CD14-positive monocyte (primary cell): ENCODE results near the gene CMTM2. TPM values are rescaled to one million over a fixed set of nuclear protein-coding genes. Genes with fewer than 3 reads are reported as not detected.

ENCODE experiments used
- DNase-seq, 3 donors: peaks; one replicate each; pipeline ENCODE4 v3.0.0-alpha.2; 2011 to 2022
- H2AFZ ChIP-seq: 2 replicates; pipeline ENCODE4 v1.6.0; 2012; ENCODE audit warnings: mild to moderate bottlenecking, low read depth, low read length, inconsistent platforms; ENCODE audit not compliant: insufficient read depth, poor library complexity, severe bottlenecking
- H3K27ac ChIP-seq, 2 donors: 1 replicate in 1 of 2; 2 replicates in 1 of 2; pipeline ENCODE4 v1.5.1; 2012 to 2013; ENCODE audit warnings: low read length in 2 of 2, control low read depth in 1 of 2, inconsistent platforms in 1 of 2, low read depth in 1 of 2, mild to moderate bottlenecking in 1 of 2
- H3K27me3 ChIP-seq, 2 donors: one replicate each; pipeline versions ENCODE4 v1.6.0 to v1.6.1; 2011 to 2013; ENCODE audit warnings: low read length in 2 of 2; ENCODE audit not compliant: control insufficient read depth in 2 of 2, insufficient read depth in 2 of 2
- H3K36me3 ChIP-seq, 2 donors: replicated peaks in 1 of 2; 1 replicate in 1 of 2; 2 replicates in 1 of 2; pipeline versions ENCODE4 v1.5.1 to v1.6.1; 2012 to 2013; ENCODE audit warnings: low read length in 2 of 2, control low read depth in 1 of 2, inconsistent platforms in 1 of 2, mild to moderate bottlenecking in 1 of 2; ENCODE audit not compliant: insufficient read depth in 2 of 2, control insufficient read depth in 1 of 2
- H3K4me1 ChIP-seq, 2 donors: 1 replicate in 1 of 2; 2 replicates in 1 of 2; pipeline versions ENCODE4 v1.5.1 to v1.6.1; 2012 to 2013; ENCODE audit warnings: low read length in 2 of 2, control low read depth in 1 of 2, inconsistent platforms in 1 of 2, mild to moderate bottlenecking in 1 of 2, moderate library complexity in 1 of 2; ENCODE audit not compliant: insufficient read depth in 2 of 2, control insufficient read depth in 1 of 2
- H3K4me2 ChIP-seq: replicated peaks from 2 replicates; pipeline ENCODE3; 2012; ENCODE audit warnings: low read length, moderate library complexity, mild to moderate bottlenecking; ENCODE audit not compliant: poor library complexity, severe bottlenecking; ENCODE audit errors: extremely low read depth
- H3K4me3 ChIP-seq, 3 experiments: fragments of 200-600 bp in 1 of 3; sonication (generic) in 1 of 3; replicated peaks in 1 of 3; 1 replicate in 2 of 3; 2 replicates in 1 of 3; pipeline ENCODE4 v1.5.1; 2011 to 2013; ENCODE audit warnings: low read length in 3 of 3, mild to moderate bottlenecking in 3 of 3, control low read depth in 2 of 3, low read depth in 2 of 3, inconsistent platforms in 1 of 3, moderate library complexity in 1 of 3
- H3K79me2 ChIP-seq: 2 replicates; pipeline ENCODE4 v1.6.0; 2012; ENCODE audit warnings: mild to moderate bottlenecking, control low read depth, inconsistent platforms, low read length, moderate library complexity; ENCODE audit not compliant: insufficient read depth
- H3K9ac ChIP-seq: 2 replicates; pipeline ENCODE4 v1.6.0; 2017; ENCODE audit warnings: low read length, mild to moderate bottlenecking; ENCODE audit not compliant: insufficient read depth, poor library complexity, severe bottlenecking
- H3K9me3 ChIP-seq, 2 donors: replicated peaks in 1 of 2; 1 replicate in 1 of 2; 2 replicates in 1 of 2; pipeline versions ENCODE4 v1.5.1 to v1.6.1; 2012 to 2013; ENCODE audit warnings: low read length in 2 of 2, control low read depth in 1 of 2; ENCODE audit not compliant: control insufficient read depth in 1 of 2, insufficient read depth in 1 of 2
- H4K20me1 ChIP-seq: 2 replicates; pipeline ENCODE4 v1.6.0; 2012; ENCODE audit warnings: mild to moderate bottlenecking, low read length, control low read depth, moderate library complexity; ENCODE audit not compliant: insufficient read depth
- H3K27ac Mint-ChIP-seq, 7 donors: one replicate each; pipeline ENCODE4 v1.8.0; 2020; ENCODE audit warnings: mild to moderate bottlenecking in 7 of 7, mixed read lengths in 7 of 7, moderate library complexity in 6 of 7, inconsistent platforms in 2 of 7
- H3K27me3 Mint-ChIP-seq, 3 donors: one replicate each; pipeline ENCODE4 v1.8.0; 2021 to 2022; ENCODE audit warnings: low read depth in 3 of 3, mild to moderate bottlenecking in 3 of 3, mixed read lengths in 3 of 3, moderate library complexity in 3 of 3, inconsistent platforms in 1 of 3
- H3K36me3 Mint-ChIP-seq, 2 donors: one replicate each; pipeline ENCODE4 v1.8.0; 2020; ENCODE audit warnings: mixed read lengths in 2 of 2, inconsistent platforms in 1 of 2, mild to moderate bottlenecking in 1 of 2
- H3K4me1 Mint-ChIP-seq: one replicate; pipeline ENCODE4 v1.8.0; 2020; ENCODE audit warnings: mild to moderate bottlenecking, mixed read lengths
- H3K4me3 Mint-ChIP-seq, 2 donors: one replicate each; pipeline ENCODE4 v1.8.0; 2020; ENCODE audit warnings: mild to moderate bottlenecking in 2 of 2, mixed read lengths in 2 of 2, moderate library complexity in 1 of 2
- H3K9me3 Mint-ChIP-seq, 7 donors: one replicate each; pipeline ENCODE4 v1.8.0; 2020 to 2022; ENCODE audit warnings: mixed read lengths in 7 of 7, mild to moderate bottlenecking in 6 of 7, moderate library complexity in 6 of 7, inconsistent platforms in 2 of 7
- WGBS: methylation state at CpG from one replicate; pipeline ENCODE4 v1.1.5; 2013; ENCODE audit warnings: missing lambda C conversion rate; ENCODE audit not compliant: insufficient coverage; 5-methylcytosine and 5-hydroxymethylcytosine counted together
- intact Hi-C, 2 donors: fragments of 100-400 bp; cut with micrococcal nuclease; formaldehyde crosslinking; loops; one replicate each; pipeline versions ENCODE4 v1.15.0 to v1.15.1; 2023
- polyA plus RNA-seq, 3 donors: library from polyadenylated mRNA; depleted of rRNA in 1 of 3; unstranded in 2 of 3; stranded (reverse) in 1 of 3; fragments of 300-500 nt in 2 of 3; fragments of >200 nt in 1 of 3; fragmentation: Illumina TruSeq in 2 of 3; gene quantifications; 1 replicate in 2 of 3; 2 replicates in 1 of 3; pipeline ENCODE4 v1.2.3, GENCODE V29; 2012 to 2021
- TF ChIP-seq, protein P1 (sequence below): fragments of 200-600 bp; IDR thresholded peaks from one replicate; pipeline ENCODE4 v1.8.0; 2022; ENCODE audit warnings: antibody characterized with exemption, mild to moderate bottlenecking

CMTM2 gene
- polyA plus RNA-seq, 3 donors = 11.0 to 41.6 (median 39.1) TPM

DNA sequence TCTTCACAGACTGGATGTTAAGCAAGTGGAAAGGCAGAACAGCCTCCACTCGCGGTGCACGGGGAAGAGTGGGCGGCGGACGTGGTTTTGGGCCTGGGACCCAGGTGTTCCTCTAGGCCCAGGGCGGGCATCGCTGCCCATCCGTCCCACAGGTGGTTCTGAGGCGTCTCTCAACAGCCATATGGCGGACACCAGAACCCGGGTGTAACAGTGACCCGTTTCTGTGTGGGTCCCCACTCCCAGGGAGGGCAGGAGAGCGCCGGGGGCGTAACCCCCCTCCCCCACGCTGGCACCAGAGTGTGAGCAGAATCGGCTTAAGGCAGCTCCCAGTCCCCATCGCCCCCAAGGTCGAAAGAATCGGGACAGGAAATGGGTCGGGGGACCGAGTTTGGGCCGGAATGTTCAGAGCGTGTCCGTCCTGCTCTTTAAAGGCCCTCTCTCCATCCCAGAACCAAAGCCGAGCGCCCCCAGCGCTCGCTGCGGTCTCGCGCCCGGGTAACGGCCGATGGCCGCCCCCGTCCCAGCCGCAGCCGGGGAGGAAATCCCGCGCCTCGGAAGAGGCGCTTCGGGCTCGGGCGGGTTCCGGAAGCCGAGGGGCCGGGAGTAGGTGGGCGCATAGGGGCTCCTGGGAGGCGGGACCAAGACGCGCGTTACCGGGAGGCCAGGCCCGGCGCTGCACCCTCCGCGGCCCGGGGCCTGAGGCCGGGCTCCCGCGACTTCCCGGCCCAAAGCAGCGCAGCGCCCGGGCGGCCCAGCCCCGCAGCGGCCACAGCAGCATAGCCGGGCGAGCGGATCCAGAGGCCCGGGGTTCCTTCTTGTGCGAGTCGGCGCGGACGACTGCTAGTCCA is 29.8 kb upstream of the CMTM2 start, which contains the start of gene TK2:
TSS of gene TK2 (minus strand) at position 839 of the 848 bp plus-strand sequence. CDS start at position 778, 61 bp downstream.
- TF ChIP-seq, protein P1, sequence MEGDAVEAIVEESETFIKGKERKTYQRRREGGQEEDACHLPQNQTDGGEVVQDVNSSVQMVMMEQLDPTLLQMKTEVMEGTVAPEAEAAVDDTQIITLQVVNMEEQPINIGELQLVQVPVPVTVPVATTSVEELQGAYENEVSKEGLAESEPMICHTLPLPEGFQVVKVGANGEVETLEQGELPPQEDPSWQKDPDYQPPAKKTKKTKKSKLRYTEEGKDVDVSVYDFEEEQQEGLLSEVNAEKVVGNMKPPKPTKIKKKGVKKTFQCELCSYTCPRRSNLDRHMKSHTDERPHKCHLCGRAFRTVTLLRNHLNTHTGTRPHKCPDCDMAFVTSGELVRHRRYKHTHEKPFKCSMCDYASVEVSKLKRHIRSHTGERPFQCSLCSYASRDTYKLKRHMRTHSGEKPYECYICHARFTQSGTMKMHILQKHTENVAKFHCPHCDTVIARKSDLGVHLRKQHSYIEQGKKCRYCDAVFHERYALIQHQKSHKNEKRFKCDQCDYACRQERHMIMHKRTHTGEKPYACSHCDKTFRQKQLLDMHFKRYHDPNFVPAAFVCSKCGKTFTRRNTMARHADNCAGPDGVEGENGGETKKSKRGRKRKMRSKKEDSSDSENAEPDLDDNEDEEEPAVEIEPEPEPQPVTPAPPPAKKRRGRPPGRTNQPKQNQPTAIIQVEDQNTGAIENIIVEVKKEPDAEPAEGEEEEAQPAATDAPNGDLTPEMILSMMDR = peak; percentile 23
- 3% methylated on average over 78 of the region's 80 CpGs for WGBS
- H3K79me2 ChIP-seq = peaks cover 56% of the 10 kb centered on the region
- peak within 1 kb of the TSS; percentile 93 to 95 for H3K4me3 Mint-ChIP-seq
- H2AFZ ChIP-seq = peak within 1 kb of the TSS; percentile 84
- H3K27ac ChIP-seq = peak within 1 kb of the TSS; percentile 85 to 86
- H3K4me2 ChIP-seq = peak within 1 kb of the TSS; percentile 88
- no peaks in the 10 kb centered on the region for H3K27me3 ChIP-seq
- peak within 1 kb of the TSS; percentile 70 to 90 (median 80) for H3K4me3 ChIP-seq
- H3K36me3 ChIP-seq = peaks cover 0 to 5% of the 10 kb centered on the region in 2 donors
- intact Hi-C loops = loop anchor here (5.0 to 10.0 kb wide), 4 partner anchors 32 to 72 kb away; no protein-coding TSS in a partner anchor
- peaks cover 12% of the 10 kb centered on the region for H4K20me1 ChIP-seq
- H3K9ac ChIP-seq = peak within 1 kb of the TSS; percentile 86
- no peaks in the 10 kb centered on the region for H3K9me3 Mint-ChIP-seq
- H3K27me3 Mint-ChIP-seq = no peaks in the 10 kb centered on the region
- peaks cover 34 to 43% of the 10 kb centered on the region in 2 donors for H3K36me3 Mint-ChIP-seq
- no peaks in the 10 kb centered on the region for H3K9me3 ChIP-seq
- peak; percentile 39 to 49 (median 42) for DNase-seq
- peak within 1 kb of the TSS; percentile 80 to 97 (median 93) for H3K27ac Mint-ChIP-seq
- H3K4me1 Mint-ChIP-seq = peaks cover 78% of the 10 kb centered on the region
- H3K4me1 ChIP-seq = peaks cover 72 to 83% of the 10 kb centered on the region in 2 donors

DNA sequence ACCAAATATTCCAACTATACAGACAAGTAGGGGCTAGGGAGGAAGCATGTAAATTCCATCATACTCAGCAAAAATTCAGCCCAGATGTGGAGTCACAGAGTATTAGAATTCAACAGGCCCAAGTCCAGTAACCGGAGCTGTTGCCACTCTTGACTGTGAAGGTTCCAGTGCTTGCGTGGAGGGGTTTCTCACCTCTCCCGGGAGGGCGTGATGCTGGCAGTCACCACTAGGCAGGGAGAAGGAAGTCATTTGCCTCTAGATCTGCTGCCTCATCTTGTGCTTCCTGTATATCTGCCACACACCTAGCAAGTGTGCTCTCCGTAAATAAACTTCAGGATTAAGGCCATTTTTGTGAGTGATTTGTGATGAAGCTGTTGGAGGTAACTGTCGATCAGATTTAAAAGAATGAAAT is 27.9 kb upstream of the CMTM2 start:
- peaks cover 80 to 89% of the 10 kb centered on the region in 2 donors for H3K4me1 ChIP-seq
- H3K9me3 ChIP-seq = no peaks in the 10 kb centered on the region
- no peaks in the 10 kb centered on the region for H3K27me3 ChIP-seq
- intact Hi-C loops = loop anchor here (5.0 to 10.0 kb wide), 4 partner anchors 34 to 74 kb away; no protein-coding TSS in a partner anchor
- H3K9me3 Mint-ChIP-seq = no peaks in the 10 kb centered on the region
- H3K27ac ChIP-seq = peak overlapping the region; percentile 42 to 86
- H3K36me3 ChIP-seq = peaks cover 3 to 13% of the 10 kb centered on the region in 2 donors
- H3K79me2 ChIP-seq = peaks cover 74% of the 10 kb centered on the region
- H2AFZ ChIP-seq = peak overlapping the region; percentile 80
- H3K27me3 Mint-ChIP-seq = no peaks in the 10 kb centered on the region
- TF ChIP-seq, protein P1 = peak; percentile 58
- H3K4me3 ChIP-seq = peak overlapping the region in 1 of 3 experiments; percentile 90
- H3K4me2 ChIP-seq = peak overlapping the region; percentile 88
- peaks cover 83% of the 10 kb centered on the region for H3K4me1 Mint-ChIP-seq
- H3K4me3 Mint-ChIP-seq = peak overlapping the region; percentile 95 to 100
- peaks cover 30% of the 10 kb centered on the region for H4K20me1 ChIP-seq
- peak; percentile 70 to 83 (median 81) for DNase-seq
- H3K36me3 Mint-ChIP-seq = peaks cover 40 to 46% of the 10 kb centered on the region in 2 donors
- WGBS = 26% methylated on average over 3 of the region's 6 CpGs
- H3K27ac Mint-ChIP-seq = peak overlapping the region; percentile 80 to 97 (median 93)
- no peak overlapping the region for H3K9ac ChIP-seq
